HG02610 (cell line): ENCODE results near the gene ZC3H7B.

ENCODE experiments used
- ATAC-seq: cut with Tn5 transposase; IDR thresholded peaks from one replicate; pipeline ENCODE4 v1.9.1; 2021; ENCODE audit warnings: mild to moderate bottlenecking, moderate library complexity; ENCODE audit not compliant: unreplicated experiment

ZC3H7B gene

GRCh38 chr22:41324821-41325528 lies 23.6 kb downstream of the ZC3H7B start:
- ATAC-seq = no peak

- no peak for ATAC-seq
These were observed 25.8 kb downstream of the ZC3H7B start for GRCh38 chr22:41327124-41327523.

- ATAC-seq = no peak
These were observed 28.8 kb downstream of the ZC3H7B start for GRCh38 chr22:41330169-41330568.

GRCh38 chr22:41332217-41332939 lies 31.1 kb downstream of the ZC3H7B start:
- ATAC-seq = no peak

- ATAC-seq = no peak
These were observed 32.5 kb downstream of the ZC3H7B start for GRCh38 chr22:41333806-41334205.

- no peak for ATAC-seq
These were observed 32.9 kb downstream of the ZC3H7B start for GRCh38 chr22:41334215-41334614.

GRCh38 chr22:41334951-41335635 lies 33.8 kb downstream of the ZC3H7B start:
- ATAC-seq = no peak

- ATAC-seq = no peak
These were observed 37.4 kb downstream of the ZC3H7B start for GRCh38 chr22:41338614-41339212.

- no peak for ATAC-seq
These were observed 38.5 kb downstream of the ZC3H7B start for GRCh38 chr22:41339823-41340222.

- ATAC-seq = no peak
These were observed 39.0 kb downstream of the ZC3H7B start for GRCh38 chr22:41340357-41340756.

GRCh38 chr22:41341012-41341411 lies 39.7 kb downstream of the ZC3H7B start:
- ATAC-seq = no peak

GRCh38 chr22:41341990-41342389 lies 40.7 kb downstream of the ZC3H7B start:
- ATAC-seq = peak; percentile 43

GRCh38 chr22:41343300-41343699 lies 42.0 kb downstream of the ZC3H7B start:
- no peak for ATAC-seq

GRCh38 chr22:41343717-41344116 lies 42.4 kb downstream of the ZC3H7B start:
- ATAC-seq = no peak

GRCh38 chr22:41344189-41344788 lies 43.0 kb downstream of the ZC3H7B start:
- no peak for ATAC-seq

- ATAC-seq = no peak
These were observed 44.5 kb downstream of the ZC3H7B start for GRCh38 chr22:41345807-41346335.

- no peak for ATAC-seq
These were observed 45.9 kb downstream of the ZC3H7B start for GRCh38 chr22:41347066-41347859.

GRCh38 chr22:41348964-41349484 lies 47.7 kb downstream of the ZC3H7B start:
- ATAC-seq = no peak

GRCh38 chr22:41350087-41350486 lies 48.8 kb downstream of the ZC3H7B start:
- ATAC-seq = no peak

- no peak for ATAC-seq
These were observed 49.7 kb downstream of the ZC3H7B start for GRCh38 chr22:41351011-41351410.
